ENCODE results near the gene MRTFA. TPM values are rescaled to one million over a fixed set of nuclear protein-coding genes. Genes with fewer than 3 reads are reported as not detected.
"Not testable (repeated sequence)": the region's sequence is repeated elsewhere in the genome, so short reads cannot be mapped to it uniquely, and the experiment has no call there.

The MRTFA gene
- total RNA-seq, 6 donors from 2014 or later = 47.9 to 178 (median 61.3) TPM

- Histone ChIP-seq H3K27me3 (no peaks in the 10 kb centered on the region), H3K27ac (no peak overlapping the region), H3K36me3 (no peaks in the 10 kb centered on the region), H3K4me3 (no peak overlapping the region), H3K9me3 (no peaks in the 10 kb centered on the region), H3K4me1 (peaks cover 4 to 13% (median 10%) of the 10 kb centered on the region in 4 donors)
- WGBS, 2 donors = 100% methylated on average over 3 of the region's 3 CpGs
- TF ChIP-seq EP300 (IDR thresholded peaks at IDR 0.05) = no peak
- no peak for TF ChIP-seq POLR2A (IDR thresholded peaks at IDR 0.05)
- no peak for TF ChIP-seq CTCF (IDR thresholded peaks at IDR 0.05)
- DNase-seq (no peak), ATAC-seq (ENCODE audit: low FRiP score in 2 of 2) (no peak)
Measured at GRCh38 chr22:40676644-40677043, 40.1 kb upstream of the MRTFA start.

GRCh38 chr22:40676166-40676565 lies 39.6 kb upstream of the MRTFA start:
- not testable (repeated sequence) for H3K36me3 ChIP-seq; H3K9me3 ChIP-seq; H3K27me3 ChIP-seq; DNase-seq; H3K4me3 ChIP-seq; ATAC-seq (ENCODE audit: low FRiP score in 2 of 2); H3K27ac ChIP-seq
- WGBS, 2 donors = 83 to 90% methylated on average over 3 to 4 of the region's 4 CpGs
- peaks cover 4 to 13% (median 10%) of the 10 kb centered on the region in 4 donors for H3K4me1 ChIP-seq

- no peak for ATAC-seq (ENCODE audit: low FRiP score in 2 of 2)
- DNase-seq = no peak
- no peaks in the 10 kb centered on the region for H3K9me3 ChIP-seq
- no peaks in the 10 kb centered on the region for H3K27me3 ChIP-seq
- no peak overlapping the region for H3K27ac ChIP-seq
- H3K36me3 ChIP-seq = no peaks in the 10 kb centered on the region
- TF ChIP-seq EP300 (IDR thresholded peaks at IDR 0.05) = peak in 1 of 4 donors; percentile 2
- TF ChIP-seq POLR2AphosphoS5 (IDR thresholded peaks at IDR 0.05) = peak; percentile 59 to 75
- no peak for TF ChIP-seq CTCF (IDR thresholded peaks at IDR 0.05)
- TF ChIP-seq POLR2A (IDR thresholded peaks at IDR 0.05) = no peak
- 82 to 84% methylated on average over 4 of the region's 4 CpGs for WGBS, 2 donors
- no peak overlapping the region for H3K4me3 ChIP-seq
- H3K4me1 ChIP-seq = peaks cover under 1 to 6% (median 3%) of the 10 kb centered on the region in 4 donors
Measured at GRCh38 chr22:40674274-40674673, 37.8 kb upstream of the MRTFA start.

- ATAC-seq (ENCODE audit: low FRiP score in 2 of 2) (no peak), DNase-seq (no peak)
- Histone ChIP-seq H3K4me3 (no peak overlapping the region), H3K27ac (peak overlapping the region in 1 of 4 donors; percentile 32), H3K4me1 (no peaks in the 10 kb centered on the region), H3K27me3 (no peaks in the 10 kb centered on the region), H3K36me3 (no peaks in the 10 kb centered on the region), H3K9me3 (no peaks in the 10 kb centered on the region)
- TF ChIP-seq EP300 (IDR thresholded peaks at IDR 0.05) (no peak), POLR2AphosphoS5 (IDR thresholded peaks at IDR 0.05) (no peak), CTCF (IDR thresholded peaks at IDR 0.05) (no peak), POLR2A (IDR thresholded peaks at IDR 0.05) (no peak)
- 73 to 90% methylated on average over 2 to 4 of the region's 4 CpGs for WGBS, 2 donors
Measured at GRCh38 chr22:40673017-40673416, 36.5 kb upstream of the MRTFA start.

GRCh38 chr22:40671796-40672360 lies 35.4 kb upstream of the MRTFA start:
- H3K4me1 ChIP-seq = no peaks in the 10 kb centered on the region
- no peaks in the 10 kb centered on the region for H3K27me3 ChIP-seq
- no peaks in the 10 kb centered on the region for H3K36me3 ChIP-seq
- no peak for TF ChIP-seq POLR2AphosphoS5 (IDR thresholded peaks at IDR 0.05)
- no peak for TF ChIP-seq EP300 (IDR thresholded peaks at IDR 0.05)
- no peak for TF ChIP-seq CTCF (IDR thresholded peaks at IDR 0.05)
- no peak overlapping the region for H3K27ac ChIP-seq
- DNase-seq (no peak), ATAC-seq (ENCODE audit: low FRiP score in 2 of 2) (no peak)
- no peak overlapping the region for H3K4me3 ChIP-seq
- 92 to 99% methylated on average over 7 of the region's 7 CpGs for WGBS, 2 donors
- no peaks in the 10 kb centered on the region for H3K9me3 ChIP-seq
